ENCODE data around the gene C17orf114. TPM values are rescaled to one million over a fixed set of nuclear protein-coding genes. Genes with fewer than 3 reads are reported as not detected.

Gene C17orf114

Other genes starting within 250 kb of the C17orf114 start
- 15.0 and 16.4 TPM in 2 replicates for gene MYBBP1A, start 246.9 kb downstream of the C17orf114 start, total RNA-seq (2014; rRNA removed; shearing (Covaris generic))
- not detected in 2 replicates for gene GGT6, start 241.8 kb downstream of the C17orf114 start, total RNA-seq (2014; rRNA removed; shearing (Covaris generic))
- gene SMTNL2, start 217.8 kb downstream of the C17orf114 start, total RNA-seq (2014; rRNA removed; shearing (Covaris generic)): 0.08 TPM in 1 of 2 replicates, not detected in the other
- gene ALOX15, start 160.7 kb downstream of the C17orf114 start, total RNA-seq (2014; rRNA removed; shearing (Covaris generic)): not detected in 2 replicates
- gene PELP1, start 98.2 kb downstream of the C17orf114 start, total RNA-seq (2014; rRNA removed; shearing (Covaris generic)): 4.1 and 4.4 TPM in 2 replicates
- gene ARRB2, start 91.7 kb downstream of the C17orf114 start, total RNA-seq (2014; rRNA removed; shearing (Covaris generic)): 2.4 and 4.1 TPM in 2 replicates
- 15.8 and 24.0 TPM in 2 replicates for gene MED11, start 70.9 kb downstream of the C17orf114 start, total RNA-seq (2014; rRNA removed; shearing (Covaris generic))
- gene ZMYND15, start 62.5 kb downstream of the C17orf114 start, total RNA-seq (2014; rRNA removed; shearing (Covaris generic)): not detected in 2 replicates
- 1.5 and 7.3 TPM in 2 replicates for gene CXCL16, start 62.4 kb downstream of the C17orf114 start, total RNA-seq (2014; rRNA removed; shearing (Covaris generic))
- not detected in 2 replicates for gene TM4SF5, start 30.4 kb downstream of the C17orf114 start, total RNA-seq (2014; rRNA removed; shearing (Covaris generic))
- not detected in 2 replicates for gene VMO1, start 16.0 kb downstream of the C17orf114 start, total RNA-seq (2014; rRNA removed; shearing (Covaris generic))
- gene GLTPD2, start 13.4 kb downstream of the C17orf114 start, total RNA-seq (2014; rRNA removed; shearing (Covaris generic)): not detected in 2 replicates
- gene PSMB6, start 6.2 kb downstream of the C17orf114 start, total RNA-seq (2014; rRNA removed; shearing (Covaris generic)): 186 and 232 TPM in 2 replicates
- 5.0 and 11.7 TPM in 2 replicates for gene PLD2, start 4.8 kb upstream of the C17orf114 start, total RNA-seq (2014; rRNA removed; shearing (Covaris generic))
- gene MINK1, start 31.0 kb upstream of the C17orf114 start, total RNA-seq (2014; rRNA removed; shearing (Covaris generic)): 7.4 and 8.4 TPM in 2 replicates
- gene C17orf107, start 97.2 kb upstream of the C17orf114 start, total RNA-seq (2014; rRNA removed; shearing (Covaris generic)): 0.08 TPM in 1 of 2 replicates, not detected in the other
- gene CHRNE, start 100.8 kb upstream of the C17orf114 start, total RNA-seq (2014; rRNA removed; shearing (Covaris generic)): 0.04 and 0.14 TPM in 2 replicates
- not detected in 2 replicates for gene GP1BA, start 129.9 kb upstream of the C17orf114 start, total RNA-seq (2014; rRNA removed; shearing (Covaris generic))
- 64.1 and 70.8 TPM in 2 replicates for gene SLC25A11, start 137.7 kb upstream of the C17orf114 start, total RNA-seq (2014; rRNA removed; shearing (Covaris generic))
- gene RNF167, start 137.9 kb upstream of the C17orf114 start, total RNA-seq (2014; rRNA removed; shearing (Covaris generic)): 15.1 and 17.3 TPM in 2 replicates
- 738 and 894 TPM in 2 replicates for gene PFN1, start 146.2 kb upstream of the C17orf114 start, total RNA-seq (2014; rRNA removed; shearing (Covaris generic))
- gene ENO3, start 148.8 kb upstream of the C17orf114 start, total RNA-seq (2014; rRNA removed; shearing (Covaris generic)): 1.7 and 4.7 TPM in 2 replicates
- gene SPAG7, start 165.5 kb upstream of the C17orf114 start, total RNA-seq (2014; rRNA removed; shearing (Covaris generic)): 24.0 and 32.2 TPM in 2 replicates
- gene CAMTA2, start 185.3 kb upstream of the C17orf114 start, total RNA-seq (2014; rRNA removed; shearing (Covaris generic)): 0.90 and 0.97 TPM in 2 replicates
- 0.23 and 0.39 TPM in 2 replicates for gene INCA1, start 195.2 kb upstream of the C17orf114 start, total RNA-seq (2014; rRNA removed; shearing (Covaris generic))
- 9.9 and 13.0 TPM in 2 replicates for gene KIF1C, start 195.6 kb upstream of the C17orf114 start, total RNA-seq (2014; rRNA removed; shearing (Covaris generic))
- gene SLC52A1, start 233.1 kb upstream of the C17orf114 start, total RNA-seq (2014; rRNA removed; shearing (Covaris generic)): not detected in 2 replicates

Measured in H4 (cell line).